ENCODE measurements around the gene GPBAR1.
"Not testable (repeated sequence)": the region's sequence is repeated elsewhere in the genome, so short reads cannot be mapped to it uniquely, and the experiment has no call there.

Gene GPBAR1

GRCh38 chr2:218269900-218270720, 9.3 kb downstream of the GPBAR1 start, which contains the start of the genes AAMP and PNKD:
AAMP (minus strand) TSS chr2:218270137; CDS start chr2:218270086, 51 bp downstream.
PNKD (plus strand) TSS chr2:218270519; CDS start chr2:218270536, 17 bp downstream.
- peak; percentile 100 for DNase-seq

GRCh38 chr2:218270721-218271486, 10.1 kb downstream of the GPBAR1 start:
- DNase-seq = no peak

DNA sequence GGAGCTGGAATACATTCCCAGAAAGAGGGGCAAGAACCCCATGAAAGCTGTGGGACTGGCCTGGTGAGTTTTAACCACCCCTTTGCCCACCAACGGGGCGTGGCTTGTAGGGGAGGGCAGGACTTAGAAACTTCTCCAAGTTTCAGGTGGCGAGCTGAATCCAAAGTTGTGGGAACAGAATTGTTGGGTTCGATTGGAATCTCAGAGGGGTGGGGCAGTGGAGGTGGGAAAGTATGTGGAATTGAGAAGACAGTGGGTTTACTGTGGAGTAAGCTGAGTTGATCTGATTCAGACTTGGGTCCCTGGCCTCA, 10.6 kb downstream of the GPBAR1 start:
- no peak for DNase-seq

GRCh38 chr2:218271865-218272530, 11.2 kb downstream of the GPBAR1 start:
- no peak for DNase-seq

- DNase-seq = peak; percentile 72
Observed at GRCh38 chr2:218272531-218273212, 11.9 kb downstream of the GPBAR1 start.

- DNase-seq = not testable (repeated sequence)
Observed at GRCh38 chr2:218273214-218273907, 12.5 kb downstream of the GPBAR1 start.

GRCh38 chr2:218273908-218274249, 13.1 kb downstream of the GPBAR1 start:
- no peak for DNase-seq

- no peak for DNase-seq
Observed at GRCh38 chr2:218274586-218274985, 13.8 kb downstream of the GPBAR1 start.

GRCh38 chr2:218275371-218276072, 14.7 kb downstream of the GPBAR1 start:
- no peak for DNase-seq

DNA sequence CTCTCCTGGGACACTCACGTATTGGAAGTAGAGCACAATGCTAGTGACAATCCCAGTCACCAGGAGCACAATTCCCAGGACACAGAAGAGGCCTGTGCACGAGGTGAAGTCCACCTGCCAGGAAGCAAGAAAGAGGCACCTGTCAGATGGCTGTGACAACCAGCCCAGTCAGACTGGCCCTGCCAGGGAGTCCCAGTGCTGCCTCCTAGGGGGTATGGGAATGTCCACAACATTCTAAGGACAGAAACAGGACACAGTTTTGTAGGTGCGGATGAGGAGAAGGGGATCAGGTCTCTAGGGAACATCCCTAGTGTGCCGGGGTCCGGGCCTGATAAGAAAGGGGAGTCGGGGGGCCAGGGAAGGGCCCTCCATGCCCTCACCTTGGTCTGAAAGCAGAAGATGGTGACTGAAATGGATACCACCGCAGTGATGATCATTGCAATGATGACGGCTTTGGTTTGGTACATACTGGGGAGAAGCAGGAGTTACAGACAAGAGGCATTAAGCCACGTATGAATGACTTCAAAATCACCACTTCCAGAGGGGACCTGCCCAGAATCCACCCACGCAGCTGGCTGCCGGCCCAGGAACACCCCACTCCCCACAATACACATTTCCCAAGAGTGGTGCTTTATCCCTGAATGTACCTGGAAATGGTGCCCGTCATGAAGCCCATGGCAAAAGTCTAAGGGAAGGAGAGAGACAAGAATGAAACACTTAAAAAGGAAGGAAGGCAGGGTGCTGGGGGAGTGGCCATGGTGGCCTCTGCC, 16.4 kb downstream of the GPBAR1 start:
- no peak for DNase-seq

- no peak for DNase-seq
Observed at GRCh38 chr2:218277921-218278320, 17.1 kb downstream of the GPBAR1 start.

DNA sequence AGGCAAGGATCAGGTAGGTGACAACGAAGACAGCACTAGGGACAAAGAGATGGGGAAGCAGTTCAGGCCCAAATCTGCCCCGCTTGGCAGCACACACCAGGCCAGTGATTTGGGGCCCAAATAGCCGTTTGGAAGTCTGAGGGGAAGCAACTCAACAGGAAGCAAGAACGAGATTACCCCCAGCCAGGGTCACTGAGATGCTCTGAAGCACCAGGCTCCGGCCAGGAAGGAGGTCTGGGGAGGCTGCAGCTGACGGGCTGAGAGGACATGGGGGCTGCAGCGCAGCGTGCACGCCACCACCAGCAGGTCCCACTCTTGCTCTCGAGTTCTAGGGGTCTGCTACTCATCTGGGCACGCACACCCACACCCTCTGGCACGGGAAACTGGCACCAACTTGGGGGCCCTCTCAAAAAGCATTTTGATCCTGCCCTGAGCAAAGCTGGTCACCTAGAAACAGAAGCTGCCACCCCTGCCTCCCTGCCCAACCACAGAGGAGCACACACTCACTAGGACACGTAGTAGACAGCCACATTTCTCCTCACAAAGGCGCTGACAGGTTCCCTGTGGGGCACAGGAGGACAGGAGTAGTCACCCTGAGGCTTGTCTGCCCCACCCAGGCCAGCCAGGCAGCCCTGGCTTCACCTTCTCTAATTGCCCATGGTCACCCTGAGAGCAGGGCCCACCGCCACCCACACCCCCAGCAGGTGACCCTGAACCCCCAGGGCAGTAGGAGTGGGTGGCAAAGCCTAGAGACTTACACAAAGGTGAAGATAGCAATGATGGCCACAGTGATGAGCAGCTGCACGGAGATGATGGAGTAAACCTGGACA, 17.9 kb downstream of the GPBAR1 start:
- no peak for DNase-seq

- no peak for DNase-seq
Observed at GRCh38 chr2:218280260-218280870, 19.6 kb downstream of the GPBAR1 start.

DNA sequence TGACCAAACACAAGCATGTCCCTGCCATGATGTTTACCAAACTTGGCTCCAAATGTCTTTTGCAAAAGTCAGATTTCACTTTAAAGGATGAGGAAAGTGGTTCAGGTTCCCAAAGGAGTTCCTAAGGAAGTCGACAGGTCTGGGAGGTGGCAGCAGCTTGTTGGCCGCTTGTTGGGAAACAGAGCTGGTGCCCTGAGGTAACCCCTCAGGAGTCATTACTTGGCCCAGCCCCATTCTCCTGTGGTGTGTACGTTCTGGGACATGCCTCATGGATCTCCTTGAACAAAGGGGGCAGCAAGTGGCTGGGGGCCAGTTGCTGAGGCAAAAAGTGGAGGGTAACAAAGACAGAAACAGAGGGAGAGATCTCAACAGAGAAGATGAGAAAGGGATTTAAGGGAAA, 20.6 kb downstream of the GPBAR1 start:
- no peak for DNase-seq

- DNase-seq = no peak
Observed at GRCh38 chr2:218282173-218282991, 21.6 kb downstream of the GPBAR1 start.

DNA sequence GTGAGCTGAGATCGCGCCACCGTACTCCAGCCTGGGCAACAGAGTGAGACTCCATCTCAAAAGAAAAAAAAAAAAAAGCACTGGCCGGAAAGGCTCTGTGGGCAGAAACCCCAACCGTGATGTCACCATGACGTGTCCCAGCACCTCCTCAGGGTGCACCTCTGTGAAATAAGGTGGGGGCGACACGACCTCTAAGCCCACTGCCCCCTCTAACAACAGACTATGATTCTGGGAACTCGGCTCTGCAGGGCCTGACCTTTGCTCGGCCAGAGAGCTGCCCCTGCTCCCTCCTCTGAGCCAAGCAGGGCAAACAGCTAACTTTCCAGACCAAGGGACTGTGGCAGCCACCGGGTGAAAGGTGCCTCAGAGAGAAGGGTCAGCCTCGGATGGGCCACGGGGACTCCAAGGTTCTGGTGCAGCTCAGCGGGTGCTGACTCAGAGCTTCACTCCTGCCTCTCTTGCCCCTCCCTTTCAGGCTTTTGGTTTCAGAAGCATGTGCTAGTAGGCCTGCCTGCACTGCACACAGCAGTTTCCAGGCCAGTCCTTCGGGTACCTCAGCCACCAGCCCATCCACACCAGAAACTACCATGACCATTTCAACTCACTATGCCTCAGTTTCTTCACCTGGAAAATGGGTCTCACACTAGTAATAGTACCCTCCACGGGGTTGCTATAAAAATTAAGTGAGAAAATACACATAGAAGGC, 23.4 kb downstream of the GPBAR1 start:
- DNase-seq = peak; percentile 47

DNA sequence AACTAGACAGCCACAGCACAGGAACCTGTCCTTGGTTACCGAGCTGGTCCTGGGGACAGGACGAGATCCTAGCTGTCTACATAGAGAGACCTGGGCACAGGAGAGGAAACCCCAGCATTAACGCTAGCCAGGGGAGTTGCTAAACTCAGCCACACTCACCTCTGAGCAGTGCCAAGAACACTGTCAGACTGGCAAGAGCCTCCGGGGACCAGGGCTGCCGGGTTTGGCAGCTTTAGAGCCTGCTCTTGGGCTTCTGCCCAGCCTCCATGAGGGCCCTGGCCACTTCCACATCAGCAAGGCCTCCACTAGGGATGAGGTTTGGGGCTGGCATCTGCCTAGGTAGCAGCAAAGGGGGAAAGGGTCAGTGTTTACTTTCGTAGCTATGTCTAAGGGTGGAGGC, 24.8 kb downstream of the GPBAR1 start:
- DNase-seq = no peak
